Activated T-cell treated with anti-CD3 and anti-CD28 coated beads, Interleukin-2, amount 50 U/mL, for 4 hours (primary cell): ENCODE data around the gene SETD2. TPM values are rescaled to one million over a fixed set of nuclear protein-coding genes. Genes with fewer than 3 reads are reported as not detected.
"Not testable (repeated sequence)": the region's sequence is repeated elsewhere in the genome, so short reads cannot be mapped to it uniquely, and the experiment has no call there.

ENCODE experiments used
- ATAC-seq, 2 donors: fragments of 200-7000 bp; cut with Tn5 transposase; one replicate each; pipeline ENCODE4 v1.10.0; 2021
- DNase-seq: peaks from one replicate; pipeline ENCODE4 v3.0.0-alpha.2; 2020
- H3K27me3 Mint-ChIP-seq: one replicate; pipeline ENCODE4 v1.8.0; 2021; ENCODE audit warnings: low read depth, mixed read lengths
- H3K36me3 Mint-ChIP-seq: one replicate; pipeline ENCODE4 v1.8.0; 2022; ENCODE audit warnings: mixed read lengths; ENCODE audit not compliant: insufficient read depth
- H3K4me1 Mint-ChIP-seq: one replicate; pipeline ENCODE4 v1.8.0; 2021; ENCODE audit warnings: low read depth, mixed read lengths
- H3K4me3 Mint-ChIP-seq: one replicate; pipeline ENCODE4 v1.8.0; 2021; ENCODE audit warnings: mild to moderate bottlenecking, moderate library complexity, mixed read lengths
- H3K9me3 Mint-ChIP-seq: one replicate; pipeline ENCODE4 v1.8.0; 2021; ENCODE audit warnings: mixed read lengths
- total RNA-seq, 3 donors: library from RNA; stranded (reverse); gene quantifications; one replicate each; pipeline ENCODE4 v1.2.1, GENCODE V29; 2021

SETD2 gene
- total RNA-seq, 3 donors from 2014 or later, result 28.6 to 31.9 (median 30.1) TPM

DNA sequence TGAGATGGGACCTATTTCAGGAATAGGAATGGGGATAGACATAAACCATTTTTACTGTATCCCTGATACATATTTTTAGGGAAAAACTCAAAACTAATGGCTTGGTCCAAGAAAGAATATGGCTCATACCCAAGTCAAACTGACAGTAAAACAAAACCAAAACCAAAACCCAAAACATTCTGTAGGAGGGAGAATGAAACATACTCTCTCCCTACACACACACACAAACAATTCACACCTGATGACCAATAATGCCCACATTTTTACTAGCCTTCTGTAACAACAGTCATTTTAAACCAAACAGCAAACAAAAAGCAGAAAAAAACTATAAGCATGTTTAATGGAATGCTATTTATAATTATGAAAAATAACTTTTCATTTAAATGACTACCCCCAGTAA, 109.5 kb downstream of the SETD2 start:
- Mint-ChIP-seq H3K4me1 (peaks cover 35% of the 10 kb centered on the region), H3K36me3 (peaks cover 23% of the 10 kb centered on the region), H3K27me3 (no peaks in the 10 kb centered on the region), H3K9me3 (no peaks in the 10 kb centered on the region), H3K4me3 (no peak overlapping the region)
- DNase-seq (no peak), ATAC-seq (no peak)

DNA sequence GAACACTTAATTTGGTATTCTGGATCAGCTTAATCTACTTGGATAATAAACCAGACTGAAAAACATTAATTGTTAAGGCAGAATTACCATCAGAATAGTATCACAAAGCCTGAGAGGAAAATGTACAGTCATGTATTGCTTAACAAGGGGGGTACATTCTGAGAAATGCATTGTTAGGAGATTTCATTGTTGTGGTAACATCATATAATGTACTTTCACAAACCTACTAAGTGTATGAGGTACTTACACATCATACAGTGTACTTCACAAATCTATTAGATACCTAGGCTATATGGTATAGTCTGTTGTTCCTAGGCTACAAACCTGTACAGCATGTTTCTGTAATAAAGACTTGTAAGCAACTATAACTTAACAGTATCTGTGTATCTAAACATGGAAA, 116.2 kb downstream of the SETD2 start:
- H3K9me3 Mint-ChIP-seq, result no peaks in the 10 kb centered on the region
- H3K36me3 Mint-ChIP-seq, result peaks cover 13% of the 10 kb centered on the region

DNA sequence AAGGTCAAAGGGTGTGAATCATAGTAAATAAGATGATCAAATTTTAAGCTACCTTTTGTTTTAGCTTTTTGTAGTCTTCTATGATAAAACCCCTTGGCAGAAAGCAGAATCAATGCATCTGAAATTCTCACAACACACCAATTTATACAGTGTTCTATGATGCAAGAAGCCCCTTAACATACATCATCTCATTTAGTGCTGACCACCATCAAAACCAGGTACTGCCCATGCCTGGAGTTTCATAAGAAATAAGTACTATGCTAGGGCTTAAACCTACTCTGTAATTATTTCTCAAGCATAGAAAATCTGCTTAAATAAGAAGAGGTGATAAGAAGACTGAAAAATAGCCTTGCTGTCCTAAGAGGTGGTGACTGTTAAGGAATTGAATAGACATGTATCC, 116.8 kb downstream of the SETD2 start:
- Mint-ChIP-seq H3K4me1 (peaks cover 9% of the 10 kb centered on the region), H3K4me3 (no peak overlapping the region), H3K36me3 (peaks cover 13% of the 10 kb centered on the region), H3K27me3 (no peaks in the 10 kb centered on the region), H3K9me3 (no peaks in the 10 kb centered on the region)
- DNase-seq, result no peak
- ATAC-seq, result no peak

More for the DNA sequence above, 116.2 kb downstream of the SETD2 start:
- H3K4me3 Mint-ChIP-seq, result no peak overlapping the region
- H3K4me1 Mint-ChIP-seq, result peaks cover 9% of the 10 kb centered on the region
- no peak for DNase-seq
- ATAC-seq, result peak; percentile 51 to 86
- no peaks in the 10 kb centered on the region for H3K27me3 Mint-ChIP-seq

DNA sequence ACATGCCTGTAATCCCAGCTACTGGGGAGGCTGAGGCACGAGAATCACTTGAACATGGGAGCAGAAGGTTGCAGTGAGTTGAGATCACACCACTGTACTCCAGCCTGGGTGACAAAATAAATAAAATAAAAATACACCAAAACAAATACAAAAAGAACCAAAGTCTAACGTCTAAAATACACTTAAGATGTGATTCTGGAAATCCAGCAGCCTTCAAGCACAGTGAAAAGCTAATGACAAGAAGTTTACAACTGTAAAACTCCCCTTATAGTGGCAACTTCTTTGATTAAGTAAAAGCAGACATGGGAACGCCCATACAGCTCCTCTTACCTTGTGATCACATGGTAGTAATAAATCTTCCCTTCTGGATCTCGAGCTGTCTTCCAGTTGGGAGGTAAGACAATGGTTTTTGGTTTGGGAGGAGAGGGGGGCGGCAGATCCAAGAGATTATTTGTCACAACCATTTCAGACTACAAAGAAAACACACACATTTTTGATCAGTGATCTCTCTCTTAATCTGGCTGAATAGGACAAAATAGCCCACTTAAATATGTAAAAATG, 121.6 kb downstream of the SETD2 start:
- DNase-seq, result no peak
- H3K9me3 Mint-ChIP-seq, result no peaks in the 10 kb centered on the region
- peaks cover 23% of the 10 kb centered on the region for H3K4me1 Mint-ChIP-seq
- H3K27me3 Mint-ChIP-seq, result no peaks in the 10 kb centered on the region
- H3K4me3 Mint-ChIP-seq, result no peak overlapping the region
- H3K36me3 Mint-ChIP-seq, result peaks cover 31% of the 10 kb centered on the region
- no peak for ATAC-seq

DNA sequence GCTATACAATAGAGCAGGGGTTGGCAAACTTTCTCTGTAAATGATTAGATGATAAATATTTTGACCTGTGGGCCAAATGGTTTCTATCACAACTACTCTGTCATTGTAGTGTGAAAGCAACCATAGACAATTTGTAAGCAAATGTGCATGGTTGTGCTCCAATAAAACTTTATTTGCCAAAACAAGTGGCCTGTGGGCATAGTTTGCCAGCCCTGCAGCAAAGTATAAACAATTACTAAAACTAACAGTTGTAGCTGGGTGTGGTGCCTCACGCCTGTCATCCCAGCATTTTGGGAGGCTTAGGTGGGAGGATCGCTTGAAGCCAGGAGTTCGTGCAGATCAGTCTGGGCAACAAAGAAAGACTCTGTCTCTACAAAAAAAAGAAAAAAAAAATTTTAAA, 122.8 kb downstream of the SETD2 start:
- peaks cover 34% of the 10 kb centered on the region for H3K36me3 Mint-ChIP-seq
- DNase-seq, result no peak
- no peak overlapping the region for H3K4me3 Mint-ChIP-seq
- H3K4me1 Mint-ChIP-seq, result peaks cover 25% of the 10 kb centered on the region
- H3K27me3 Mint-ChIP-seq, result no peaks in the 10 kb centered on the region
- no peak for ATAC-seq
- H3K9me3 Mint-ChIP-seq, result no peaks in the 10 kb centered on the region

DNA sequence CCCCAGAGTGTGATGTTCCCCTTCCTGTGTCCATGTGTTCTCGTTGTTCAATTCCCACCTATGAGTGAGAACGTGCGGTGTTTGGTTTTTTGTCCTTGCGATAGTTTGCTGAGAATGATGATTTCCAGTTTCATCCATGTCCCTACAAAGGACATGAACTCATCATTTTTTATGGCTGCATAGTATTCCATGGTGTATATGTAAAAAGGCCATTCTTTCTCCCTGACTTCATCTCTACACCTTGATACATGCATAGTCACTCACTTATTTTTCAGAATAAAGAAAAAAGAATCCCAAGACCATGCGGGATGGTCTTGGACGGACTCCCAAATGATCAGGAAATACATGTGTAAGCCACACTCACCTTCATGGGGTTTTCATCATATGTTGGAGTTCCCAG, 126.6 kb downstream of the SETD2 start:
- H3K4me3 Mint-ChIP-seq, H3K9me3 Mint-ChIP-seq, H3K27me3 Mint-ChIP-seq, DNase-seq, ATAC-seq: not testable (repeated sequence)
- peaks cover 37% of the 10 kb centered on the region for H3K4me1 Mint-ChIP-seq
- H3K36me3 Mint-ChIP-seq, result peaks cover 48% of the 10 kb centered on the region

DNA sequence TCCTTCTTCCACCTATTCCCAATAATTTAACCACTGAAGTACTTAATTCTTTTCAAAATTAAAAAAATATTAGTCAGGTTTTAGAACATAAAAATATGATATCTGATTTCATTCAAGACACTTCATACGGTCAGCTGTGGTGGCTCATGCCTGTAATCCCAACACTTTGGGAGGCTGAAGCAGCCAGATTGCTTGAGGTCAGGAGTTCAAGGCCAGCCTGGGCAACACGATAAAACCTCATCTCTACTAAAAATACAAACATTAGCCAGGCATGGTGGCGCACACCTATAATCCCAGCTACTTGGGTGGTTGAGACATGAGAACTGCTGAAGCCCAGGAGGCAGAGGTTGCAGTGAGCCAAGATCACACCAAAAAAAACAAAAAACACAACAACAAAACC, 127.8 kb downstream of the SETD2 start:
- no peak for ATAC-seq
- Mint-ChIP-seq H3K27me3 (no peaks in the 10 kb centered on the region), H3K4me3 (no peak overlapping the region), H3K4me1 (peaks cover 47% of the 10 kb centered on the region), H3K36me3 (peaks cover 47% of the 10 kb centered on the region), H3K9me3 (no peaks in the 10 kb centered on the region)
- no peak for DNase-seq

DNA sequence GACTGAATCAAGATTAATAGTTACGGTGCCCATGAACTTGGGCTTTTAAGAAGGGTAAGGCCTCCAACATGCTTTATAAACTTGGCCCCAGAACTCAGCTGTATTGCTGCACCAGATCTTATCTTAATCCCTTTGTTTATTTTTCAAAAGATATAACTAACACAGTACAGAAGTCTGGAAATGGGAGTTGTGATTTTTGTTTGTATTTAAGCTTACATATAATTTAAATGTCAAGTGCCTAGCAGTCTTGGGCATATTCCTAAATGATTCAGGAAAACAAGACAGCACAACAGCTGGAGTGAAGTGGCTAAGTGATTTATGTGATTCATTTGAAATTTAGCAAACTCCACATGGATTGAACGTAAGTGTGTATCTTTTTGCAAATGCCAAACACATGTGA, 128.3 kb downstream of the SETD2 start:
- ATAC-seq (no peak), DNase-seq (no peak)
- Mint-ChIP-seq H3K4me1 (peaks cover 52% of the 10 kb centered on the region), H3K36me3 (peaks cover 42% of the 10 kb centered on the region), H3K4me3 (no peak overlapping the region), H3K27me3 (no peaks in the 10 kb centered on the region), H3K9me3 (no peaks in the 10 kb centered on the region)

DNA sequence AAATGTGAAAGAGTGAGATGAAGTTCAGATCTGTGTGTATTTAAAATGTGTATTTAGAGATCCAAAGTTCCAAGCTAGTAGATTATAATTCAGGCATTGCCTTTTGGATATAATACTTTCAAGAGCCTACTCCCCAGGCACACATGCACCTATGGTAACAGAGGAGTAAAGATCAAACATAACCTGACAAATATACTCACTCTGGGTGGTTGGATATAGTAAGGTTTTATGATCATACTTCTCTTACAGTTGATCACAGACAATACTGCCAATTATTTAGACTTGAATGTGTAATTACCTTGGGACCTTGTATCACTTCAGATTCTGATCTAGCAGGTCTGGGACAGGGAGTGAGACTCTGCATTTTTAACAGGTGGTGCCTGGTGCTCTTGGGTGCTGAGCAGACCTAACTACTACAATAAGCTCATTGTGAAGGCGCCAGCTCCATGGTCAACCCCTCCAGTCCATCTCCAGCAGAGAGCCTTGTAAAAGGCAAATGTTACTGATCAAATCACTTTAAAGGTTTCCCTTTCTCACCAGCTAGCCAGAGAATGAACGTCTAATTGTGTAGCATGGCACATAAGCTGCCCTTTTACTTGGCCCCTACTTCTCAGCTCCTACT, 128.9 kb downstream of the SETD2 start:
- DNase-seq (no peak), ATAC-seq (no peak)
- H3K4me3 Mint-ChIP-seq, result no peak overlapping the region
- peaks cover 39% of the 10 kb centered on the region for H3K36me3 Mint-ChIP-seq
- H3K4me1 Mint-ChIP-seq, result peaks cover 54% of the 10 kb centered on the region
- no peaks in the 10 kb centered on the region for H3K27me3 Mint-ChIP-seq
- no peaks in the 10 kb centered on the region for H3K9me3 Mint-ChIP-seq

DNA sequence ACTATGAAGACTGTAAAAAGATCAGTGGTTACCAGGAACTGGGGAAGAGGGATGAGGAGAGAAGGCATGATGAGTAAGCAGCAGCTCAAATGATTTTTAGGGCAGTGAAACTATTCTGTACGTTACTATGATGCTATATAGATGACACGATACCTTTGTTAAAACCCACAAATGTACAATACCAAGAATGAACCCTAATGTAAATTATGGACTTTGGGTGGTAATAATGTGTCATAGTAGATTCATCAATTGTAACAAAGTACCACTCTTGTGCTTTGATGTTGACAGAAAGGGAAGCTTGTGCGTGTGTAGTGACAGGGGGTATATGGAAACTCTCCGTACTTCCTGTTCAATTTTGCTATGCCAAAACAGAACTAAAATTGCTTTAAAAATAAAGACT, 132.9 kb downstream of the SETD2 start:
- not testable (repeated sequence) for DNase-seq, H3K27me3 Mint-ChIP-seq, H3K9me3 Mint-ChIP-seq
- peaks cover 33% of the 10 kb centered on the region for H3K4me1 Mint-ChIP-seq
- H3K4me3 Mint-ChIP-seq, result peak overlapping the region; percentile 41
- peaks cover 41% of the 10 kb centered on the region for H3K36me3 Mint-ChIP-seq
- ATAC-seq, result peak; percentile 92 to 95

DNA sequence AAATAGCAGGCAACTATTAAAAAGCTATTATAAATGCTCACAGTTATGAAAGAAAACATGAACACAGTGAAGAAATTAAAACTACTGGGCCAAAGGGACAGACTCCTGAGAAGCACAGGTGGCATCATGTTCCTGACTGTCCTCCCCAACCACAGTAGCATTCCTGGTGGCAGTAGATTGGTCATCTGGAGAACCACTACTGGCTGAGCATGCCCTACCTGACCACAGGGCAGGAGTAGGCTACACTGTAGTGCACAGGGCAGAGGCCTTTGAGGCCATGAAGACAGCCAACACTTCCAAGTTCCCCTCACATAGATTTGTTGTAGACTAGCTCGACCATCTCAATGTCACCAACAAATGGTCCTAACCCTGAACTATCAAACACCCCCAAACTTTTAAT, 135.2 kb downstream of the SETD2 start:
- no peak for ATAC-seq
- H3K36me3 Mint-ChIP-seq, result peaks cover 30% of the 10 kb centered on the region

DNA sequence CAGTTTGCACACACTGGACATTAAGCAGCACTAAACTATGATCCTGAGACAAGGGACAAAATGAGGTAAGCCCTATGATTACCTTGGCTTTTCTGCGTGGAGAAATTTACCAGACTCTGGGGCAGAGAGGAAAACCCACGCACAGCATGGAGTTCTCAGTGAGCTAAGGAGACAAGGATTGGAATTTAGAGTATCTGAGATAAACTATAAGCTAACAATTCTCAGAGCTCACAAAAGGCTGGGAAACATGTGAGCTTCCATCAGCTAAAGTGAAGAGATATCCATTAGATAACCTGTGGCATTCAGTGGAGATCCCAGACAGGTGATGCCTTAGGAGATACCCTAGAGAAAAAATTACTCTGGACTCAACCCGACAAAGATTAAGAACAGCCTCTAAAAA, 135.8 kb downstream of the SETD2 start:
- Mint-ChIP-seq H3K27me3 (no peaks in the 10 kb centered on the region), H3K9me3 (no peaks in the 10 kb centered on the region), H3K4me1 (peaks cover 40% of the 10 kb centered on the region), H3K4me3 (no peak overlapping the region), H3K36me3 (peaks cover 30% of the 10 kb centered on the region)
- no peak for ATAC-seq
- DNase-seq, result no peak

More for the DNA sequence above, 135.2 kb downstream of the SETD2 start:
- no peak overlapping the region for H3K4me3 Mint-ChIP-seq
- H3K4me1 Mint-ChIP-seq, result peaks cover 41% of the 10 kb centered on the region
- no peak for DNase-seq
- no peaks in the 10 kb centered on the region for H3K9me3 Mint-ChIP-seq
- H3K27me3 Mint-ChIP-seq, result no peaks in the 10 kb centered on the region

DNA sequence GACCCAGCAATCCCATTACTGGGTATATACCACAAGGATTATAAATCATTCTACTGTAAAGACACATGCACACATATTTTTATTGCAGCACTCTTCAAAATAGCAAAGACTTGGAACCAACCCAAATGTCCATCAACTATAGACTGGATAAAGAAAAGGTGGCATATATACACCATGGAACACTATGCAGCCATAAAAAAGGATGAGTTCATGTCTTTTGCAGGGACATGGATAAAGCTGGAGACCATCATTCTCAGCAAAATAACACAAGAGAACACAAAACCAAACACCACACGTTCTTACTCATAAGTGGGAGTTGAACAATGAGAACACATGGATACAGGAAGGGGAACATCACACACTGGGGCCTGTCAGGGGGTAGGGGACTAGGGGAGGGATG, 137.5 kb downstream of the SETD2 start:
- not testable (repeated sequence) for ATAC-seq, H3K27me3 Mint-ChIP-seq, H3K9me3 Mint-ChIP-seq, H3K4me3 Mint-ChIP-seq, DNase-seq
- Mint-ChIP-seq H3K36me3 (peaks cover 25% of the 10 kb centered on the region), H3K4me1 (peaks cover 31% of the 10 kb centered on the region)

DNA sequence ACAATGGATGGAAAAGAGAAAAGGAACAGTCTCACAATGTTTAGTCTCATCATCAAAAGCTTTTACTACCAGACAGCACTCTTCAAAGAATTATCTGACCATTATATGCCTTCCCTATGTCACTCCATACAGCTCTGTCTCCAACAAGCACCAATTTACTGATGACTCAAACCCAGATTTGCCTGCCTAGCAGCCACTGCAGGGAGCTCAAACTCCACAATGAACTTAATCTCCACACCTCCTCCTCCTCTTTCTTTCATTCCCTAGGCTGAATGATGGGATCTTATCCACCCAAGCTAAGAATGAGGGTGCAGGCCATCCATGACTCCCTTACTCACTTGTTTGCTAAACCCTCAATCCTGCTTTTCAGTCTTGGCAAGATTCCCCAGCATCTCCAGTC, 139.0 kb downstream of the SETD2 start:
- Mint-ChIP-seq H3K27me3 (no peaks in the 10 kb centered on the region), H3K9me3 (no peaks in the 10 kb centered on the region), H3K36me3 (peaks cover 24% of the 10 kb centered on the region), H3K4me1 (peaks cover 24% of the 10 kb centered on the region), H3K4me3 (no peak overlapping the region)
- DNase-seq (no peak), ATAC-seq (no peak)

DNA sequence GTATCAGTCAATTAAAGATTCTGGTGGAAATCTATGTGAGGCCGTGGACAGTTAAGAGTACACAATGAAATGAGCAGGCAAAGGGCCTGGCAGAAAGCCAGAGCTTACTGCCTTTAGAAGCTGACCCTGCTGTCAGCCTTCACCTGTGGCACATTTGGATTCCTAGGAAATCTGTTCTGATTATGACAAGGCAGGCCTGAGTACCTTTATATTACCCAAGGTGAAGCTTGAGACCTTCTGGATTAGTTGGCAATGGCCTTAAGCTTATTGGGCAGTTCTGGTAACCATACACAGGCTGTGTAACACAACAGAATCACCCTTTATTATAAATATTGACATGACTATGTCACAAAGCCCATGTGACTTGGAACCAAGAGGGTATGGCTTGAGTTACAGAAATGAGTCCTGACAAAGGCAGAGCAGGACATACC, 141.3 kb downstream of the SETD2 start:
- H3K4me3 Mint-ChIP-seq, result no peak overlapping the region
- H3K9me3 Mint-ChIP-seq, result no peaks in the 10 kb centered on the region
- ATAC-seq (no peak), DNase-seq (no peak)
- H3K36me3 Mint-ChIP-seq, result peaks cover 26% of the 10 kb centered on the region
- H3K27me3 Mint-ChIP-seq, result no peaks in the 10 kb centered on the region
- peaks cover 46% of the 10 kb centered on the region for H3K4me1 Mint-ChIP-seq
